Parathyroid adenoma (tissue), 2 donors: Measurements from ENCODE around the gene DMAC2.

Experiments used
- H2AFZ ChIP-seq: fragments of 300-600 bp; sonication (generic); one replicate; pipeline ENCODE4 v1.7.0; 2017; ENCODE audit warnings: antibody characterized with exemption, mild to moderate bottlenecking
- H3K27ac ChIP-seq: fragments of 300-600 bp; sonication (generic); one replicate; pipeline ENCODE4 v1.7.0; 2017
- H3K27me3 ChIP-seq: fragments of 300-600 bp; sonication (generic); one replicate; pipeline ENCODE4 v1.7.0; 2017; ENCODE audit warnings: low read length; ENCODE audit not compliant: control insufficient read depth, insufficient read depth
- H3K36me3 ChIP-seq: fragments of 300-600 bp; sonication (generic); one replicate; pipeline ENCODE4 v1.7.0; 2017; ENCODE audit warnings: low read length; ENCODE audit not compliant: control insufficient read depth, insufficient read depth
- H3K4me1 ChIP-seq: fragments of 300-600 bp; sonication (generic); one replicate; pipeline ENCODE4 v1.7.0; 2017; ENCODE audit warnings: control low read depth
- H3K4me2 ChIP-seq: fragments of 300-600 bp; sonication (generic); one replicate; pipeline ENCODE4 v1.7.0; 2017; ENCODE audit warnings: low read length
- H3K4me3 ChIP-seq: fragments of 300-600 bp; sonication (generic); one replicate; pipeline ENCODE4 v1.7.0; 2017; ENCODE audit warnings: low read depth, low read length
- H3K79me2 ChIP-seq: fragments of 300-600 bp; sonication (generic); one replicate; pipeline ENCODE4 v1.7.0; 2017; ENCODE audit warnings: control low read depth
- H3K9ac ChIP-seq: fragments of 300-600 bp; sonication (generic); one replicate; pipeline ENCODE4 v1.7.0; 2017; ENCODE audit warnings: mild to moderate bottlenecking
- H3K9me3 ChIP-seq: fragments of 300-600 bp; sonication (generic); one replicate; pipeline ENCODE4 v1.7.0; 2017; ENCODE audit warnings: low read length; ENCODE audit not compliant: control insufficient read depth
- CTCF ChIP-seq: fragments of 300-600 bp; sonication (generic); IDR thresholded peaks from one replicate; pipeline ENCODE4 v1.7.0; 2017; ENCODE audit warnings: antibody characterized with exemption, mild to moderate bottlenecking
- donor health status: primary hyperparathyroidism.

The DMAC2 gene

GRCh38 chr19:41457241-41457640 is 17.5 kb upstream of the DMAC2 start:
- H3K4me1 ChIP-seq, result peaks cover 3% of the 10 kb centered on the region
- no peak for TF ChIP-seq CTCF
- no peak overlapping the region for H3K4me2 ChIP-seq
- H3K9ac ChIP-seq, result no peak overlapping the region
- H3K9me3 ChIP-seq, result no peaks in the 10 kb centered on the region
- H3K4me3 ChIP-seq, result no peak overlapping the region
- H3K36me3 ChIP-seq, result no peaks in the 10 kb centered on the region
- H3K27me3 ChIP-seq, result no peaks in the 10 kb centered on the region
- H3K79me2 ChIP-seq, result no peaks in the 10 kb centered on the region
- no peak overlapping the region for H3K27ac ChIP-seq
- no peak overlapping the region for H2AFZ ChIP-seq

GRCh38 chr19:41456342-41456918 is 16.7 kb upstream of the DMAC2 start:
- H3K4me3 ChIP-seq, result no peak overlapping the region
- no peaks in the 10 kb centered on the region for H3K27me3 ChIP-seq
- H3K4me2 ChIP-seq, result no peak overlapping the region
- H3K36me3 ChIP-seq, result no peaks in the 10 kb centered on the region
- H3K9me3 ChIP-seq, result no peaks in the 10 kb centered on the region
- H3K27ac ChIP-seq, result no peak overlapping the region
- H3K9ac ChIP-seq, result no peak overlapping the region
- peak overlapping the region; percentile 2 for H2AFZ ChIP-seq
- TF ChIP-seq CTCF, result no peak
- peaks cover 3% of the 10 kb centered on the region for H3K4me1 ChIP-seq
- H3K79me2 ChIP-seq, result no peaks in the 10 kb centered on the region

- Histone ChIP-seq H3K27me3 (no peaks in the 10 kb centered on the region), H3K9me3 (no peaks in the 10 kb centered on the region), H3K36me3 (no peaks in the 10 kb centered on the region), H3K9ac (no peak overlapping the region), H3K79me2 (no peaks in the 10 kb centered on the region), H3K4me2 (no peak overlapping the region), H2AFZ (no peak overlapping the region), H3K27ac (no peak overlapping the region), H3K4me3 (no peak overlapping the region), H3K4me1 (peaks cover 3% of the 10 kb centered on the region)
- TF ChIP-seq CTCF, result no peak
Measured at GRCh38 chr19:41455936-41456335, 16.2 kb upstream of the DMAC2 start.

- no peak overlapping the region for H3K4me3 ChIP-seq
- no peak overlapping the region for H2AFZ ChIP-seq
- no peak for TF ChIP-seq CTCF
- no peak overlapping the region for H3K4me2 ChIP-seq
- H3K36me3 ChIP-seq, result no peaks in the 10 kb centered on the region
- H3K9me3 ChIP-seq, result no peaks in the 10 kb centered on the region
- no peak overlapping the region for H3K9ac ChIP-seq
- H3K27me3 ChIP-seq, result no peaks in the 10 kb centered on the region
- no peaks in the 10 kb centered on the region for H3K79me2 ChIP-seq
- H3K4me1 ChIP-seq, result peaks cover 3% of the 10 kb centered on the region
- H3K27ac ChIP-seq, result no peak overlapping the region
Measured at GRCh38 chr19:41452584-41453275, 13.0 kb upstream of the DMAC2 start.

- Histone ChIP-seq H3K9ac (no peak overlapping the region), H3K27me3 (no peaks in the 10 kb centered on the region), H3K4me1 (no peaks in the 10 kb centered on the region), H3K4me3 (no peak overlapping the region), H2AFZ (no peak overlapping the region), H3K9me3 (no peaks in the 10 kb centered on the region), H3K27ac (no peak overlapping the region), H3K36me3 (no peaks in the 10 kb centered on the region), H3K4me2 (no peak overlapping the region), H3K79me2 (no peaks in the 10 kb centered on the region)
- TF ChIP-seq CTCF, result no peak
Measured at GRCh38 chr19:41449865-41450178, 10.1 kb upstream of the DMAC2 start.
